SK-N-SH (cell line): ENCODE measurements around the gene DFFB. TPM values are rescaled to one million over a fixed set of nuclear protein-coding genes. Genes with fewer than 3 reads are reported as not detected.

Experiments used
- CTCF ChIA-PET: fragments of 300-600, 350-600 bp; formaldehyde crosslinking; extraction: SDS; loops from one replicate; lab custom pipeline; 2021; lab: Yijun Ruan, JAX
- POLR2A ChIA-PET: fragments of 350-600 bp; sonication (Branson Sonifier 250); formaldehyde crosslinking; extraction: SDS; loops from one replicate; lab custom pipeline; 2020; ENCODE audit warnings: antibody characterized with exemption, inconsistent platforms; lab: Yijun Ruan, JAX
- DNase-seq: peaks from one replicate; pipeline ENCODE4 v3.0.0; 2012
- H2AFZ ChIP-seq: fragments of 200-600 bp; sonication (generic); 2 replicates; pipeline ENCODE4 v1.8.1; 2016; ENCODE audit warnings: antibody characterized with exemption, mild to moderate bottlenecking, low read depth
- H3F3A ChIP-seq: fragments of 200-600 bp; sonication (generic); replicated peaks from 2 replicates; pipeline ENCODE3; 2016; ENCODE audit warnings: antibody characterized with exemption, mild to moderate bottlenecking; ENCODE audit not compliant: insufficient read depth
- H3K27ac ChIP-seq, 2 experiments: fragments of 200-500 bp in 1 of 2; fragments of 200-600 bp in 1 of 2; sonication (Bioruptor generic) in 1 of 2; sonication (generic), shearing (Covaris generic) in 1 of 2; 2 replicates each; pipeline versions ENCODE4 v1.5.1 to v1.6.1; 2014 to 2016; ENCODE audit warnings: low read depth in 2 of 2, inconsistent platforms in 1 of 2, low read length in 1 of 2, mild to moderate bottlenecking in 1 of 2, mixed read lengths in 1 of 2
- H3K27me3 ChIP-seq: fragments of 200-600 bp; sonication (generic), shearing (Covaris generic); 2 replicates; pipeline ENCODE4 v1.6.1; 2016; ENCODE audit warnings: mixed run types; ENCODE audit not compliant: insufficient read depth
- H3K36me3 ChIP-seq, 2 experiments: fragments of 200-500 bp in 1 of 2; fragments of 200-600 bp in 1 of 2; sonication (Bioruptor generic) in 1 of 2; sonication (generic) in 1 of 2; replicated peaks in 1 of 2; 2 replicates each; pipeline versions ENCODE3 to v1.5.1; 2014 to 2016; ENCODE audit warnings: low read length in 1 of 2, mild to moderate bottlenecking in 1 of 2; ENCODE audit not compliant: insufficient read depth in 2 of 2, control insufficient read depth in 1 of 2
- H3K4me1 ChIP-seq, 2 experiments: fragments of 200-500 bp in 1 of 2; fragments of 200-600 bp in 1 of 2; sonication (Bioruptor generic) in 1 of 2; sonication (generic), shearing (Covaris generic) in 1 of 2; 2 replicates each; pipeline versions ENCODE4 v1.5.1 to v1.6.1; 2014 to 2016; ENCODE audit warnings: low read depth in 1 of 2, low read length in 1 of 2, mixed run types in 1 of 2; ENCODE audit not compliant: insufficient read depth in 2 of 2, control insufficient read depth in 1 of 2
- H3K4me2 ChIP-seq: fragments of 200-600 bp; sonication (generic), shearing (Covaris generic); 2 replicates; pipeline ENCODE4 v1.6.1; 2017; ENCODE audit warnings: mixed run types
- H3K4me3 ChIP-seq, 2 experiments: fragments of 200-500 bp in 1 of 2; fragments of 200-600 bp in 1 of 2; sonication (Bioruptor generic) in 1 of 2; sonication (generic), shearing (Covaris generic) in 1 of 2; 2 replicates each; pipeline versions ENCODE4 v1.5.1 to v1.8.1; 2014 to 2016; ENCODE audit warnings: low read depth in 2 of 2, inconsistent platforms in 1 of 2, low read length in 1 of 2, mild to moderate bottlenecking in 1 of 2, mixed read lengths in 1 of 2, moderate library complexity in 1 of 2
- H3K79me2 ChIP-seq: fragments of 200-600 bp; sonication (generic); 2 replicates; pipeline ENCODE4 v1.8.1; 2017; ENCODE audit warnings: mild to moderate bottlenecking; ENCODE audit not compliant: insufficient read depth
- H3K9ac ChIP-seq: fragments of 200-600 bp; sonication (generic); 2 replicates; pipeline ENCODE4 v1.6.1; 2017; ENCODE audit warnings: mixed run types
- H3K9me2 ChIP-seq: fragments of 200-600 bp; sonication (generic); 2 replicates; pipeline ENCODE4 v1.6.1; 2017; ENCODE audit warnings: mixed run types
- H3K9me3 ChIP-seq: fragments of 200-600 bp; sonication (generic); 2 replicates; pipeline ENCODE4 v1.6.1; 2017; ENCODE audit warnings: mixed run types, mild to moderate bottlenecking, moderate library complexity
- H4K20me1 ChIP-seq: fragments of 200-600 bp; sonication (generic); 2 replicates; pipeline ENCODE4 v1.6.1; 2017; ENCODE audit warnings: mild to moderate bottlenecking, mixed run types; ENCODE audit not compliant: insufficient read depth
- CHD2 ChIP-seq: fragments of 150-350 bp; IDR thresholded peaks from 2 replicates; pipeline ENCODE4 v1.6.1; 2018; ENCODE audit warnings: low read length; ENCODE audit not compliant: partially characterized antibody
- CTCF ChIP-seq: fragments of 200-600 bp; sonication (generic); IDR thresholded peaks from 2 replicates; pipeline ENCODE4 v1.6.1; 2017; ENCODE audit warnings: antibody characterized with exemption, mild to moderate bottlenecking, moderate library complexity
- ELF1 ChIP-seq: IDR thresholded peaks from 2 replicates; pipeline ENCODE4 v1.4.0; 2012
- FOSL2 ChIP-seq: IDR thresholded peaks from 2 replicates; pipeline ENCODE4 v1.4.0; 2012; ENCODE audit warnings: low read depth, mild to moderate bottlenecking, moderate library complexity, borderline replicate concordance
- FOXJ3 ChIP-seq: sonication (generic); formaldehyde crosslinking; IDR thresholded peaks from 2 replicates; pipeline ENCODE4 v1.5.1; 2020; ENCODE audit warnings: mild to moderate bottlenecking, missing genetic modification reagents
- GABPA ChIP-seq: IDR thresholded peaks from 2 replicates; pipeline ENCODE4 v1.4.0; 2012; ENCODE audit warnings: low read depth, mild to moderate bottlenecking
- JUND ChIP-seq: IDR thresholded peaks from 2 replicates; pipeline ENCODE4 v1.4.0; 2012
- MAX ChIP-seq: IDR thresholded peaks from 2 replicates; pipeline ENCODE4 v1.4.0; 2012; ENCODE audit warnings: low read depth
- MEF2A ChIP-seq: IDR thresholded peaks from 2 replicates; pipeline ENCODE4 v1.4.0; 2012; ENCODE audit warnings: low read depth, borderline replicate concordance
- NFIC ChIP-seq: IDR thresholded peaks from 2 replicates; pipeline ENCODE4 v1.4.0; 2012; ENCODE audit warnings: borderline replicate concordance
- NRF1 ChIP-seq: IDR thresholded peaks from 2 replicates; pipeline ENCODE4 v1.6.1; 2012; ENCODE audit warnings: low read depth, mild to moderate bottlenecking, low read length
- PBX3 ChIP-seq: IDR thresholded peaks from 2 replicates; pipeline ENCODE4; 2012
- POLR2AphosphoS5 ChIP-seq: IDR thresholded peaks from 2 replicates; pipeline ENCODE4 v1.6.1; 2012; ENCODE audit warnings: low read depth, low read length
- RCOR1 ChIP-seq: fragments of 150-350 bp; IDR thresholded peaks from 2 replicates; pipeline ENCODE4 v1.6.1; 2017; ENCODE audit warnings: antibody characterized with exemption, low read length
- SIN3A ChIP-seq: IDR thresholded peaks from 2 replicates; pipeline ENCODE4 v1.6.1; 2012; ENCODE audit warnings: low read depth, mild to moderate bottlenecking, low read length, moderate library complexity, borderline replicate concordance
- WGBS: methylation state at CpG from one replicate; pipeline ENCODE4 v1.1.6; 2017; ENCODE audit warnings: low lambda C conversion rate; 5-methylcytosine and 5-hydroxymethylcytosine counted together
- polyA plus RNA-seq, 3 experiments: library from polyadenylated mRNA; depleted of rRNA; stranded (reverse); fragments of >200 nt; gene quantifications; 2 replicates each; pipeline ENCODE4 v1.2.3, GENCODE V29; 2012
- TF ChIP-seq, protein P1 (sequence below): IDR thresholded peaks from 2 replicates; pipeline ENCODE4 v1.6.1; 2012; ENCODE audit warnings: mild to moderate bottlenecking, low read depth, low read length, moderate library complexity

DFFB gene
- polyA plus RNA-seq, 1 of the 3 experiments (the other 2 are of a cell fraction): 8.2 TPM

- TF ChIP-seq MAX (no peak), NFIC (no peak), MEF2A (no peak)
These were observed 15.3 kb downstream of the DFFB start (continued) for GRCh38 chr1:3872546-3872945.

DNA sequence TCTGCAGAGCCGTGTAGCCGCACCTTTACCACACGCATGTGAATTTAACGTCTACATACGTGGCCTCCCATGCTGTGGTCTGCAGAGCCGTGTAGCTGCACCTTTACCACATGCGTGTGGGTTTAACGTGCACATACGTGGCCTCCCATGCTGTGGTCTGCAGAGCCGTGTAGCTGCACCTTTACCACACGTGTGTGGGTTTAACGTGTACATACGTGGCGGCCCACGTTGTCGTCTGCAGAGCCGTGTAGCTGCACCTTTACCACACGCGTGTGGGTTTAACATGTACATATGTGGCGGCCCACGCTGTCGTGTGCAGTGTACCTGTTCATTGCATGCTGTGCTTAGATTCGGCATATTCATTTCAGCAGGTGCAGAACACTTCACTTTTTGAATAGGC, 17.5 kb downstream of the DFFB start:
- WGBS: 87% methylated on average over 10 of the region's 23 CpGs
- no peaks in the 10 kb centered on the region for H3K4me1 ChIP-seq
- POLR2A ChIA-PET: no interaction called here
- CTCF ChIA-PET: no interaction called here
- H3K27me3 ChIP-seq: no peaks in the 10 kb centered on the region
- H3F3A ChIP-seq: peaks cover 3% of the 10 kb centered on the region
- TF ChIP-seq FOXJ3 (CRISPR knock-in tag) (no peak), GABPA (no peak), CTCF (no peak), NRF1 (no peak), FOSL2 (no peak), POLR2AphosphoS5 (no peak), RCOR1 (no peak), CHD2 (no peak), JUND (no peak), PBX3 (no peak), SIN3A (no peak), ELF1 (no peak)
- TF ChIP-seq, protein P1, sequence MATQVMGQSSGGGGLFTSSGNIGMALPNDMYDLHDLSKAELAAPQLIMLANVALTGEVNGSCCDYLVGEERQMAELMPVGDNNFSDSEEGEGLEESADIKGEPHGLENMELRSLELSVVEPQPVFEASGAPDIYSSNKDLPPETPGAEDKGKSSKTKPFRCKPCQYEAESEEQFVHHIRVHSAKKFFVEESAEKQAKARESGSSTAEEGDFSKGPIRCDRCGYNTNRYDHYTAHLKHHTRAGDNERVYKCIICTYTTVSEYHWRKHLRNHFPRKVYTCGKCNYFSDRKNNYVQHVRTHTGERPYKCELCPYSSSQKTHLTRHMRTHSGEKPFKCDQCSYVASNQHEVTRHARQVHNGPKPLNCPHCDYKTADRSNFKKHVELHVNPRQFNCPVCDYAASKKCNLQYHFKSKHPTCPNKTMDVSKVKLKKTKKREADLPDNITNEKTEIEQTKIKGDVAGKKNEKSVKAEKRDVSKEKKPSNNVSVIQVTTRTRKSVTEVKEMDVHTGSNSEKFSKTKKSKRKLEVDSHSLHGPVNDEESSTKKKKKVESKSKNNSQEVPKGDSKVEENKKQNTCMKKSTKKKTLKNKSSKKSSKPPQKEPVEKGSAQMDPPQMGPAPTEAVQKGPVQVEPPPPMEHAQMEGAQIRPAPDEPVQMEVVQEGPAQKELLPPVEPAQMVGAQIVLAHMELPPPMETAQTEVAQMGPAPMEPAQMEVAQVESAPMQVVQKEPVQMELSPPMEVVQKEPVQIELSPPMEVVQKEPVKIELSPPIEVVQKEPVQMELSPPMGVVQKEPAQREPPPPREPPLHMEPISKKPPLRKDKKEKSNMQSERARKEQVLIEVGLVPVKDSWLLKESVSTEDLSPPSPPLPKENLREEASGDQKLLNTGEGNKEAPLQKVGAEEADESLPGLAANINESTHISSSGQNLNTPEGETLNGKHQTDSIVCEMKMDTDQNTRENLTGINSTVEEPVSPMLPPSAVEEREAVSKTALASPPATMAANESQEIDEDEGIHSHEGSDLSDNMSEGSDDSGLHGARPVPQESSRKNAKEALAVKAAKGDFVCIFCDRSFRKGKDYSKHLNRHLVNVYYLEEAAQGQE: no peak
- H3K27ac ChIP-seq: no peak overlapping the region
- H3K79me2 ChIP-seq: no peaks in the 10 kb centered on the region
- no peaks in the 10 kb centered on the region for H4K20me1 ChIP-seq
- no peak overlapping the region for H2AFZ ChIP-seq
- H3K9ac ChIP-seq: no peak overlapping the region
- no peaks in the 10 kb centered on the region for H3K9me2 ChIP-seq
- no peak overlapping the region for H3K4me2 ChIP-seq
- peaks cover 6 to 19% of the 10 kb centered on the region in 2 experiments for H3K36me3 ChIP-seq
- no peak overlapping the region for H3K4me3 ChIP-seq
- H3K9me3 ChIP-seq: no peaks in the 10 kb centered on the region
- no peak for DNase-seq
